GM12878 (cell line): Measurements from ENCODE around the gene CLASRP. TPM values are rescaled to one million over a fixed set of nuclear protein-coding genes. Genes with fewer than 3 reads are reported as not detected.

ENCODE experiments used
- BRCA1 ChIP-seq: IDR thresholded peaks from 2 replicates; pipeline ENCODE4 v1.6.1; 2011; ENCODE audit warnings: low read depth, low read length, improper control_type of control experiment
- CHD4 ChIP-seq: fragments of 200-600 bp; sonication (generic); IDR thresholded peaks from 2 replicates; pipeline ENCODE4 v1.6.1; 2016; ENCODE audit warnings: mild to moderate bottlenecking
- CREB1 ChIP-seq: IDR thresholded peaks from 2 replicates; pipeline ENCODE4 v1.6.1; 2012; ENCODE audit warnings: low read depth, mild to moderate bottlenecking, inconsistent platforms
- ELK1 ChIP-seq: IDR thresholded peaks from 2 replicates; pipeline ENCODE4 v1.6.1; 2012; ENCODE audit warnings: low read depth, low read length, improper control_type of control experiment
- EZH2 ChIP-seq: IDR thresholded peaks from 2 replicates; pipeline ENCODE4 v1.6.1; 2012; ENCODE audit warnings: low read depth, mild to moderate bottlenecking, control low read depth, inconsistent platforms, low read length, borderline replicate concordance; ENCODE audit not compliant: control insufficient read depth
- FOS ChIP-seq: IDR thresholded peaks from 3 replicates; pipeline ENCODE4 v1.6.1; 2011; ENCODE audit warnings: borderline replicate concordance; ENCODE audit not compliant: insufficient read length; ENCODE audit errors: extremely low read depth
- GATAD2B ChIP-seq: fragments of 450-650 bp; conservative IDR thresholded peaks from 2 replicates; pipeline ENCODE4 v1.6.1; 2017; ENCODE audit warnings: low read depth, mild to moderate bottlenecking, moderate library complexity
- HDGF ChIP-seq: fragments of 450-650 bp; IDR thresholded peaks from 2 replicates; pipeline ENCODE4 v1.6.1; 2016; ENCODE audit warnings: antibody characterized with exemption
- HSF1 ChIP-seq: fragments of 150-350 bp; IDR thresholded peaks from 2 replicates; pipeline ENCODE4 v1.6.1; 2014; ENCODE audit warnings: mild to moderate bottlenecking, low read depth, low read length
- KLF5 ChIP-seq: fragments of 450-650 bp; IDR thresholded peaks from 2 replicates; pipeline ENCODE4 v1.6.1; 2014; ENCODE audit warnings: mild to moderate bottlenecking; ENCODE audit not compliant: partially characterized antibody
- MTA2 ChIP-seq: fragments of 450-650 bp; IDR thresholded peaks from 2 replicates; pipeline ENCODE4 v1.6.1; 2016; ENCODE audit warnings: low read depth, mild to moderate bottlenecking, moderate library complexity
- NBN ChIP-seq: fragments of 450-650 bp; IDR thresholded peaks from 2 replicates; pipeline ENCODE4 v1.6.1; 2016
- NFYA ChIP-seq: IDR thresholded peaks from 2 replicates; pipeline ENCODE4 v1.6.1; 2011; ENCODE audit warnings: low read depth, mild to moderate bottlenecking, low read length, improper control_type of control experiment, borderline replicate concordance
- NR2C2 ChIP-seq: IDR thresholded peaks from 2 replicates; pipeline ENCODE4 v1.6.1; 2011; ENCODE audit warnings: borderline replicate concordance, low read depth; ENCODE audit not compliant: control insufficient read depth, insufficient read length
- SKIL ChIP-seq: fragments of 450-650 bp; IDR thresholded peaks from 2 replicates; pipeline ENCODE4 v1.6.1; 2017; ENCODE audit warnings: mild to moderate bottlenecking, low read depth, inconsistent platforms; ENCODE audit not compliant: poor library complexity, severe bottlenecking
- STAT1 ChIP-seq: fragments of 450-650 bp; conservative IDR thresholded peaks from 2 replicates; pipeline ENCODE4 v1.6.1; 2014; ENCODE audit warnings: antibody characterized with exemption, mild to moderate bottlenecking
- ZBED1 ChIP-seq: IDR thresholded peaks from 2 replicates; pipeline ENCODE4 v1.6.1; 2016; ENCODE audit warnings: borderline replicate concordance
- ZBTB11 ChIP-seq: fragments of 450-650 bp; formaldehyde crosslinking; IDR thresholded peaks from 2 replicates; pipeline ENCODE4 v1.5.0; 2022; ENCODE audit warnings: mild to moderate bottlenecking, missing genetic modification characterization
- ZBTB33 ChIP-seq: fragments of 450-650 bp; IDR thresholded peaks from 2 replicates; pipeline ENCODE4 v1.6.1; 2017; ENCODE audit warnings: mild to moderate bottlenecking
- ZNF24 ChIP-seq: fragments of 450-650 bp; IDR thresholded peaks from 2 replicates; pipeline ENCODE4 v1.6.1; 2017; ENCODE audit warnings: antibody characterized with exemption, mild to moderate bottlenecking
- polyA plus RNA-seq, 11 experiments: library from polyadenylated mRNA; depleted of rRNA in 4 of 11; unstranded in 6 of 11; stranded (reverse) in 5 of 11; fragments of >200 nt; fragmentation: Nextera tagmentation in 4 of 11; fragmentation: Illumina TruSeq in 1 of 11; extraction: Ambion mirVana in 4 of 11; extraction: Trizol in 1 of 11; gene quantifications; 1 replicate in 1 of 11; 2 replicates in 10 of 11; pipeline versions ENCODE4 v1.2.1 to v1.2.3, GENCODE V29; 2011 to 2016; ENCODE audit warnings: inconsistent platforms in 2 of 11, missing spikeins in 2 of 11, low read depth in 1 of 11
- total RNA-seq, 4 experiments: library from RNA; depleted of rRNA in 3 of 4; stranded (reverse); fragments of >200 nt in 3 of 4; fragmentation: Illumina TruSeq in 1 of 4; extraction: Trizol in 1 of 4; gene quantifications; 2 replicates each; pipeline versions ENCODE4 v1.2.1 to v1.2.3, GENCODE V29; 2013 to 2021

CLASRP gene
- total and polyA plus RNA-seq, 10 of the 15 experiments (the other 5 are each of a cell fraction or from before 2014, with no cell fraction given): 0.68 to 75.8 (median 30.2) TPM

GRCh38 chr19:45075301-45076028, 36.6 kb downstream of the CLASRP start (continued):
- TF ChIP-seq ZBTB11 (CRISPR knock-in tag): no peak
- TF ChIP-seq STAT1: no peak
- TF ChIP-seq NR2C2: no peak
- TF ChIP-seq ZBTB33: no peak
- no peak; the same call in 1 of the 2 replicates for TF ChIP-seq ZBED1
- TF ChIP-seq HSF1: no peak
- TF ChIP-seq SKIL: no peak
- TF ChIP-seq KLF5: no peak
- peak; percentile 63; the same call in 1 of the 2 replicates for TF ChIP-seq CREB1
- TF ChIP-seq NFYA: no peak
- TF ChIP-seq NBN: peak; percentile 49
- no peak for TF ChIP-seq CHD4
- no peak for TF ChIP-seq FOS
- TF ChIP-seq HDGF: peak; percentile 97
- 0 out of 2 replicates have a peak, but pooled peaks have one; percentile 28 for TF ChIP-seq ZNF24
- TF ChIP-seq MTA2: peak; percentile 82; the same call in 1 of the 2 replicates
- TF ChIP-seq BRCA1: no peak
- peak; percentile 90; the same call in 1 of the 2 replicates for TF ChIP-seq GATAD2B
- no peak for TF ChIP-seq ELK1
- TF ChIP-seq EZH2: no peak
